ENCODE measurements around the gene TUBA4A. TPM values are rescaled to one million over a fixed set of nuclear protein-coding genes. Genes with fewer than 3 reads are reported as not detected.

The TUBA4A gene
- total and polyA plus RNA-seq, 3 donors from 2014 or later, result 27.0 to 90.0 (median 47.6) TPM

- intact Hi-C loops (cut with DNase I; ENCODE audit: low total_unique reads), result no loop called here
- Histone ChIP-seq H3K4me1 (peaks cover 15% of the 10 kb centered on the region), H3K27ac (peak within 1 kb of the TSS in 1 of 2 donors; percentile 11), H3K36me3 (ENCODE audit: low read depth, missing control alignments) (no peaks in the 10 kb centered on the region), H3K4me3 (peak within 1 kb of the TSS; percentile 42 to 67), H3K27me3 (no peaks in the 10 kb centered on the region), H3K9me3 (no peaks in the 10 kb centered on the region)
- WGBS, 2 donors, result 3 to 7% methylated on average over 31 to 49 of the region's 49 CpGs
- TF ChIP-seq, protein P1, sequence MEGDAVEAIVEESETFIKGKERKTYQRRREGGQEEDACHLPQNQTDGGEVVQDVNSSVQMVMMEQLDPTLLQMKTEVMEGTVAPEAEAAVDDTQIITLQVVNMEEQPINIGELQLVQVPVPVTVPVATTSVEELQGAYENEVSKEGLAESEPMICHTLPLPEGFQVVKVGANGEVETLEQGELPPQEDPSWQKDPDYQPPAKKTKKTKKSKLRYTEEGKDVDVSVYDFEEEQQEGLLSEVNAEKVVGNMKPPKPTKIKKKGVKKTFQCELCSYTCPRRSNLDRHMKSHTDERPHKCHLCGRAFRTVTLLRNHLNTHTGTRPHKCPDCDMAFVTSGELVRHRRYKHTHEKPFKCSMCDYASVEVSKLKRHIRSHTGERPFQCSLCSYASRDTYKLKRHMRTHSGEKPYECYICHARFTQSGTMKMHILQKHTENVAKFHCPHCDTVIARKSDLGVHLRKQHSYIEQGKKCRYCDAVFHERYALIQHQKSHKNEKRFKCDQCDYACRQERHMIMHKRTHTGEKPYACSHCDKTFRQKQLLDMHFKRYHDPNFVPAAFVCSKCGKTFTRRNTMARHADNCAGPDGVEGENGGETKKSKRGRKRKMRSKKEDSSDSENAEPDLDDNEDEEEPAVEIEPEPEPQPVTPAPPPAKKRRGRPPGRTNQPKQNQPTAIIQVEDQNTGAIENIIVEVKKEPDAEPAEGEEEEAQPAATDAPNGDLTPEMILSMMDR (IDR thresholded peaks at IDR 0.05), result no peak
- no peak for TF ChIP-seq POLR2A (IDR thresholded peaks at IDR 0.05)
- no peak for DNase-seq
These were observed 592 bp downstream of the TUBA4A start, which contains the start of gene TUBA4B for GRCh38 chr2:219252900-219253752. Gene TUBA4B (plus strand): TSS chr2:219253243. CDS start chr2:219253408, 165 bp downstream.

DNA sequence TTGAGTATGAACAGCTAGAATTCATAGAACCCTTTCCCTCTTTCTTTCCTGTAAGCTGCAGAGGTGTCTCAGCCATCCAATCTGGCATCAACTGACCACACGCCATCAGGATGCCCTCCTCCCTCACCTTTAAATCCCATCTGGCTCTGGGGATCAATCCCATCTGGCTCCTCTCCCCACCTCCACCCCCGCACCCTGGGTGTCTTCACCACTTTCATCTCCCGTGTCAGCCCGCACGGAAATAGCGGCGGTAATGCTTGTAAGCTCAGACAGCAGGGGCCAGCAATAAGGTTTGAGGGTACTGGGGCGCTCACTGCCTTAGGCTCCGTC, 1.2 kb downstream of the TUBA4A start:
- H3K9me3 ChIP-seq, result no peaks in the 10 kb centered on the region
- no peak for DNase-seq
- WGBS, 2 donors, result 20 to 22% methylated on average over 7 to 9 of the region's 9 CpGs
- H3K36me3 ChIP-seq (ENCODE audit: low read depth, missing control alignments), result no peaks in the 10 kb centered on the region
- intact Hi-C loops (cut with DNase I; ENCODE audit: low total_unique reads), result no loop called here
- H3K27me3 ChIP-seq, result no peaks in the 10 kb centered on the region
- TF ChIP-seq POLR2A (IDR thresholded peaks at IDR 0.05), result no peak
- TF ChIP-seq, protein P1 (IDR thresholded peaks at IDR 0.05), result no peak
- peak overlapping the region; percentile 42 to 67 for H3K4me3 ChIP-seq
- no peak overlapping the region for H3K27ac ChIP-seq
- peaks cover 15% of the 10 kb centered on the region for H3K4me1 ChIP-seq

DNA sequence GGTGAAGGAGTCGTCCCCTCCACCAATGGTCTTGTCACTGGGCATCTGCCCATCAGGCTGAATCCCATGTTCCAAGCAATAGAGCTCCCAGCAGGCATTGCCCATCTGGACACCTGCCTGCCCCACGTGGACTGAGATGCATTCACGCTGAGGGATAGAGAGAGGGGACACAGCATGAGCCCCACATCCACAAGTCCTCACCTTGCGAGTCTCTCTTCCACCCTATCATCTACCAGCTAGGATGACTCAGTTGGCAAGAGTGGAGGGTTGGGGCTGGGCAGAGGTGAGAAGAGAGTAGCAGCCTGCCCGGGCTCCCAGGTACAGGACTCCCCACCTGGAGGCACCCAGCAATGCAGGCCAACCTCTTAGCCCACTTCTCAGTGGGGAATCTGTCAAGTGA, 1.6 kb downstream of the TUBA4A start:
- WGBS, 2 donors, result 75 to 81% methylated on average over 5 of the region's 5 CpGs
- intact Hi-C loops (cut with DNase I; ENCODE audit: low total_unique reads), result no loop called here
- no peak for DNase-seq
- H3K4me3 ChIP-seq, result no peak overlapping the region
- H3K27ac ChIP-seq, result no peak overlapping the region
- no peaks in the 10 kb centered on the region for H3K27me3 ChIP-seq
- TF ChIP-seq, protein P1 (IDR thresholded peaks at IDR 0.05), result no peak
- TF ChIP-seq POLR2A (IDR thresholded peaks at IDR 0.05), result no peak
- H3K9me3 ChIP-seq, result no peaks in the 10 kb centered on the region
- peaks cover 15% of the 10 kb centered on the region for H3K4me1 ChIP-seq
- no peaks in the 10 kb centered on the region for H3K36me3 ChIP-seq (ENCODE audit: low read depth, missing control alignments)

DNA sequence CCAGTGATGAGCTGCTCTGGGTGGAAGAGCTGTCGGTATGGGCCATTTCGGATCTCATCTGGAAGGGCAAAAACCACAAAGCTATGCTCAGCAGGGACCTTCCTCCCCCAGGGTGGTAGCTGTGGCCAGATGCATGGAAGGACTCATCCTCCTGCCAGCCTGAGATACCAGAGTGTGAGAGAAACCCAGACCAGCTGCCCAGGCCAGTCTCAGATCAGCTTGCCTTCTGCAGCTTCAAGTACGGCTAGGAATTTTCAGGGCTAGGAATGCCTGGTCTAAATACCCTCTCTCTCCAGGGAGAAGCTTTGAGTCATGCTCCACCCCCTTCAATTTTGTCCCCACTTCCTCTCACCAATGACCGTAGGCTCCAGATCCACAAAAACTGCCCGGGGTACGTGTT, 2.1 kb downstream of the TUBA4A start:
- intact Hi-C loops (cut with DNase I; ENCODE audit: low total_unique reads), result no loop called here
- Histone ChIP-seq H3K9me3 (no peaks in the 10 kb centered on the region), H3K27me3 (no peaks in the 10 kb centered on the region), H3K4me3 (no peak overlapping the region), H3K4me1 (peaks cover 15% of the 10 kb centered on the region), H3K27ac (no peak overlapping the region), H3K36me3 (ENCODE audit: low read depth, missing control alignments) (no peaks in the 10 kb centered on the region)
- 82 to 85% methylated on average over 6 of the region's 6 CpGs for WGBS, 2 donors
- TF ChIP-seq, protein P1 (IDR thresholded peaks at IDR 0.05), result no peak
- TF ChIP-seq POLR2A (IDR thresholded peaks at IDR 0.05), result no peak
- DNase-seq, result no peak

Data from testis (tissue), 3 donors.